Endothelial cell of umbilical vein (primary cell): Measurements from ENCODE around the gene HECW1. TPM values are rescaled to one million over a fixed set of nuclear protein-coding genes. Genes with fewer than 3 reads are reported as not detected.

Experiments
- BruUV-seq: library from RNA; stranded (reverse); fragments of 400-500 nt; replicated peaks from 2 replicates; lab custom pipeline; 2021; lab: Mats Ljungman, UMichigan
- CTCF ChIA-PET: fragments of 300-600, 350-600 bp; sonication (Branson Sonifier 250); formaldehyde crosslinking; loops from one replicate; lab custom pipeline; 2021; ENCODE audit warnings: antibody characterized with exemption, inconsistent platforms; lab: Charles Lee
- POLR2A ChIA-PET: fragments of 300-600, 350-600 bp; sonication (Branson Sonifier 250); formaldehyde crosslinking; loops from one replicate; lab custom pipeline; 2021; ENCODE audit warnings: antibody characterized with exemption, inconsistent platforms; lab: Charles Lee
- DNase-seq: peaks from one replicate; pipeline ENCODE4 v3.0.0-alpha.2; 2011; ENCODE audit warnings: low read depth, low spot score
- FAIRE-seq: peaks from 2 replicates; lab custom pipeline; 2011; peaks lifted over from hg19 to GRCh38; lab: Jason Lieb, UNC
- H2AFZ ChIP-seq: 2 replicates; pipeline ENCODE4 v1.6.0; 2012; ENCODE audit warnings: low read depth, low read length, control low read depth, inconsistent platforms
- H3K27ac ChIP-seq: 2 replicates; pipeline ENCODE4 v1.5.1; 2011; ENCODE audit warnings: low read depth, mild to moderate bottlenecking, control low read depth, low read length, moderate library complexity; ENCODE audit not compliant: insufficient read depth
- H3K27me3 ChIP-seq, 2 experiments: 2 replicates each; pipeline versions ENCODE4 v1.6.0 to v1.6.1; 2011; ENCODE audit warnings: low read length in 2 of 2, mixed read lengths in 1 of 2; ENCODE audit not compliant: control insufficient read depth in 2 of 2, insufficient read depth in 2 of 2
- H3K36me3 ChIP-seq, 2 experiments: 2 replicates in 1 of 2; 3 replicates in 1 of 2; pipeline ENCODE4 v1.5.1; 2011; ENCODE audit warnings: low read length in 2 of 2, mild to moderate bottlenecking in 1 of 2, moderate library complexity in 1 of 2; ENCODE audit not compliant: control insufficient read depth in 2 of 2, insufficient read depth in 2 of 2; ENCODE audit errors: extremely low read depth in 1 of 2
- H3K4me1 ChIP-seq: 3 replicates; pipeline ENCODE4 v1.5.1; 2011; ENCODE audit warnings: mild to moderate bottlenecking, low read length; ENCODE audit not compliant: control insufficient read depth, insufficient read depth; ENCODE audit errors: extremely low read depth
- H3K4me2 ChIP-seq: 2 replicates; pipeline ENCODE4 v1.6.1; 2011; ENCODE audit warnings: low read length, control low read depth, mixed read lengths; ENCODE audit not compliant: insufficient read depth
- H3K4me3 ChIP-seq, 3 experiments: fragments of 200-600 bp in 1 of 3; sonication (generic), shearing (Covaris generic) in 1 of 3; replicated peaks in 1 of 3; 2 replicates each; pipeline ENCODE4 v1.5.1; 2011 to 2016; ENCODE audit warnings: control low read depth in 3 of 3, low read length in 3 of 3, mild to moderate bottlenecking in 2 of 3, inconsistent platforms in 1 of 3, low read depth in 1 of 3, moderate library complexity in 1 of 3; ENCODE audit not compliant: insufficient read depth in 1 of 3
- H3K79me2 ChIP-seq: 2 replicates; pipeline ENCODE4 v1.6.0; 2012; ENCODE audit warnings: low read length, inconsistent platforms; ENCODE audit not compliant: control insufficient read depth, insufficient read depth
- H3K9ac ChIP-seq: replicated peaks from 2 replicates; pipeline ENCODE3; 2011; ENCODE audit warnings: low read length, control low read depth; ENCODE audit not compliant: insufficient read depth; ENCODE audit errors: extremely low read depth
- H3K9me1 ChIP-seq: replicated peaks from 3 replicates; pipeline ENCODE4 v1.6.0; 2011; ENCODE audit warnings: mild to moderate bottlenecking, low read length; ENCODE audit not compliant: control insufficient read depth, insufficient read depth; ENCODE audit errors: extremely low read depth
- H3K9me3 ChIP-seq: replicated peaks from 2 replicates; pipeline ENCODE4 v1.5.1; 2012; ENCODE audit warnings: low read length, inconsistent platforms; ENCODE audit not compliant: control insufficient read depth, insufficient read depth
- H4K20me1 ChIP-seq: replicated peaks from 2 replicates; pipeline ENCODE3; 2011; ENCODE audit warnings: mild to moderate bottlenecking, low read length; ENCODE audit not compliant: control insufficient read depth, insufficient read depth; ENCODE audit errors: extremely low read depth
- EZH2 ChIP-seq: IDR thresholded peaks from 2 replicates; pipeline ENCODE4 v1.6.1; 2012; ENCODE audit warnings: borderline replicate concordance, low read depth, mild to moderate bottlenecking, moderate library complexity, low read length, inconsistent platforms; ENCODE audit not compliant: severe bottlenecking
- FOS ChIP-seq: IDR thresholded peaks from 2 replicates; pipeline ENCODE4 v1.6.1; 2011; ENCODE audit warnings: mild to moderate bottlenecking, low read length, moderate library complexity, borderline replicate concordance; ENCODE audit not compliant: insufficient read depth
- GATA2 ChIP-seq: IDR thresholded peaks from 2 replicates; pipeline ENCODE4 v1.7.0; 2011; ENCODE audit warnings: low read depth, mild to moderate bottlenecking, moderate library complexity, mixed read lengths, low read length; ENCODE audit not compliant: insufficient read length, insufficient read depth
- JUN ChIP-seq: IDR thresholded peaks from 2 replicates; pipeline ENCODE4 v1.6.1; 2011; ENCODE audit warnings: borderline replicate concordance, low read depth; ENCODE audit not compliant: insufficient read length, insufficient read depth
- MYC ChIP-seq: IDR thresholded peaks from one replicate; pipeline ENCODE4 v1.6.1; 2011; ENCODE audit warnings: mild to moderate bottlenecking, low read depth, low read length
- POLR2A ChIP-seq: IDR thresholded peaks from 2 replicates; pipeline ENCODE4 v1.6.1; 2012; ENCODE audit warnings: low read depth, mild to moderate bottlenecking, control low read depth, low read length
- POLR2AphosphoS5 ChIP-seq: IDR thresholded peaks from 2 replicates; pipeline ENCODE4 v1.6.1; 2012; ENCODE audit warnings: low read depth, mild to moderate bottlenecking, control low read depth, low read length, moderate library complexity; ENCODE audit not compliant: insufficient read depth
- dilution Hi-C: fragments of 300-500 bp; cut with MboI; formaldehyde crosslinking; loops from one replicate; pipeline ENCODE4 v1.15.0; 2019; ENCODE audit warnings: low sequenced_read_pairs; ENCODE audit not compliant: extremely low pct_ligation_motif_present
- intact Hi-C: fragments of 100-400 bp; cut with micrococcal nuclease; formaldehyde crosslinking; loops from one replicate; pipeline ENCODE4 v1.10.0; 2022
- polyA plus RNA-seq, 4 experiments: library from polyadenylated mRNA; depleted of rRNA in 3 of 4; stranded (reverse) in 3 of 4; unstranded in 1 of 4; fragments of >200 nt; gene quantifications; 2 replicates each; pipeline versions ENCODE4 v1.2.1 to v1.2.3, GENCODE V29; 2011 to 2012; ENCODE audit warnings: missing spikeins in 1 of 4
- total RNA-seq: library from RNA; stranded (reverse); gene quantifications from 2 replicates; pipeline ENCODE4 v1.2.3, GENCODE V29; 2021
- TF ChIP-seq, protein P1 (sequence below), 2 donors: IDR thresholded peaks; 1 replicate in 1 of 2; 2 replicates in 1 of 2; pipeline ENCODE4 v1.5.1; 2011; ENCODE audit warnings: low read length in 2 of 2, mild to moderate bottlenecking in 2 of 2, moderate library complexity in 2 of 2, control low read depth in 1 of 2, inconsistent platforms in 1 of 2, low read depth in 1 of 2; ENCODE audit not compliant: insufficient read depth in 1 of 2; ENCODE audit errors: extremely low read depth in 1 of 2

Gene HECW1
- total and polyA plus RNA-seq, 2 donors (not counting 3 experiments of a cell fraction or from before 2014, with no cell fraction given): not detected

DNA sequence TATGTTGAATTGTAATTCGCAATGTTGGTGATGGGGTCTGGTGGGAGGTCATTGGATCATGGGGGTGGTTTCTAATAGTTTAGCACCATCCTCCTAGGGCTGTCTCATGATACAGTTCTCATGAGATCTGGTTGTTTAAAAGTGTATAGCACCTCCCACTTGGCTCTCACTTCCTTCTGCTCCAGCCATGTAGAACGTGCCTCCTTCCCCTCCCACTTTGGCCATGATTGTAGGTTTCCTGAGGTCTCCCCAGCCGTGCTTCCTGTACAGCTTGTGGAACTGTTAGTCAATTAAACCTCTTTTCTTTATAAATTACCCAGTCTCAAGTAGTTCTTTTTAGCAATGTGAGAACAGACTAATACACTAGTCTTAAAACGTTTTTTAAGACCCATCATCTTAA, 15.6 kb upstream of the HECW1 start:
- TF ChIP-seq POLR2AphosphoS5 (no peak), GATA2 (no peak), JUN (no peak), POLR2A (no peak), EZH2 (no peak), MYC (no peak), FOS (no peak)
- TF ChIP-seq, protein P1, sequence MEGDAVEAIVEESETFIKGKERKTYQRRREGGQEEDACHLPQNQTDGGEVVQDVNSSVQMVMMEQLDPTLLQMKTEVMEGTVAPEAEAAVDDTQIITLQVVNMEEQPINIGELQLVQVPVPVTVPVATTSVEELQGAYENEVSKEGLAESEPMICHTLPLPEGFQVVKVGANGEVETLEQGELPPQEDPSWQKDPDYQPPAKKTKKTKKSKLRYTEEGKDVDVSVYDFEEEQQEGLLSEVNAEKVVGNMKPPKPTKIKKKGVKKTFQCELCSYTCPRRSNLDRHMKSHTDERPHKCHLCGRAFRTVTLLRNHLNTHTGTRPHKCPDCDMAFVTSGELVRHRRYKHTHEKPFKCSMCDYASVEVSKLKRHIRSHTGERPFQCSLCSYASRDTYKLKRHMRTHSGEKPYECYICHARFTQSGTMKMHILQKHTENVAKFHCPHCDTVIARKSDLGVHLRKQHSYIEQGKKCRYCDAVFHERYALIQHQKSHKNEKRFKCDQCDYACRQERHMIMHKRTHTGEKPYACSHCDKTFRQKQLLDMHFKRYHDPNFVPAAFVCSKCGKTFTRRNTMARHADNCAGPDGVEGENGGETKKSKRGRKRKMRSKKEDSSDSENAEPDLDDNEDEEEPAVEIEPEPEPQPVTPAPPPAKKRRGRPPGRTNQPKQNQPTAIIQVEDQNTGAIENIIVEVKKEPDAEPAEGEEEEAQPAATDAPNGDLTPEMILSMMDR (IDR thresholded peaks at IDR 0.05; ENCODE audit: extremely low read depth in 1 of 2, insufficient read depth in 1 of 2, low read depth in 1 of 2, low read length in 2 of 2): no peak
- intact Hi-C loops (no loop called here), dilution Hi-C loops (no loop called here)
- Histone ChIP-seq H3K4me2 (no peak overlapping the region), H3K9me3 (no peaks in the 10 kb centered on the region), H3K36me3 (no peaks in the 10 kb centered on the region), H3K4me1 (no peaks in the 10 kb centered on the region), H4K20me1 (no peaks in the 10 kb centered on the region), H2AFZ (no peak overlapping the region), H3K9ac (no peak overlapping the region), H3K27me3 (peaks cover 0 to 3% of the 10 kb centered on the region in 2 experiments), H3K9me1 (no peaks in the 10 kb centered on the region), H3K4me3 (no peak overlapping the region), H3K79me2 (no peaks in the 10 kb centered on the region), H3K27ac (no peak overlapping the region)
- ChIA-PET CTCF (no interaction called here), POLR2A (no interaction called here)
- FAIRE-seq (no peak), DNase-seq (no peak)
- BruUV-seq: no TSS peak
